Ishikawa (cell line): ENCODE data around the gene TSPAN14.

Experiments used
- CEBPB ChIP-seq: IDR thresholded peaks from 2 replicates; pipeline ENCODE4 v1.6.1; 2012
- CREB1 ChIP-seq: IDR thresholded peaks from 2 replicates; pipeline ENCODE4 v1.6.1; 2012; ENCODE audit warnings: low read depth
- EGR1 ChIP-seq: IDR thresholded peaks from 2 replicates; pipeline ENCODE4 v1.6.1; 2012
- EP300 ChIP-seq: IDR thresholded peaks from 2 replicates; pipeline ENCODE4 v1.6.1; 2012; ENCODE audit warnings: borderline replicate concordance
- FOXM1 ChIP-seq: IDR thresholded peaks from 2 replicates; pipeline ENCODE4 v1.6.1; 2012; ENCODE audit warnings: low read depth, borderline replicate concordance
- MAX ChIP-seq: IDR thresholded peaks from 2 replicates; pipeline ENCODE4 v1.6.1; 2012
- NFIC ChIP-seq: IDR thresholded peaks from 2 replicates; pipeline ENCODE4 v1.6.1; 2012
- RAD21 ChIP-seq: IDR thresholded peaks from 2 replicates; pipeline ENCODE4 v1.6.1; 2012; ENCODE audit warnings: low read depth
- REST ChIP-seq: IDR thresholded peaks from 2 replicates; pipeline ENCODE4 v1.6.1; 2012; ENCODE audit warnings: low read depth, mild to moderate bottlenecking
- TAF1 ChIP-seq: IDR thresholded peaks from 2 replicates; pipeline ENCODE4 v1.6.1; 2012; ENCODE audit warnings: low read depth, mild to moderate bottlenecking
- TCF12 ChIP-seq: IDR thresholded peaks from 2 replicates; pipeline ENCODE4 v1.6.1; 2012; ENCODE audit warnings: low read depth
- TEAD4 ChIP-seq: IDR thresholded peaks from 2 replicates; pipeline ENCODE4 v1.6.1; 2012
- USF1 ChIP-seq: IDR thresholded peaks from 2 replicates; pipeline ENCODE4 v1.6.1; 2012
- YY1 ChIP-seq: IDR thresholded peaks from 2 replicates; pipeline ENCODE4 v1.6.1; 2012; ENCODE audit warnings: low read depth
- ZBTB7A ChIP-seq: IDR thresholded peaks from 2 replicates; pipeline ENCODE4 v1.6.1; 2012; ENCODE audit warnings: low read depth

TSPAN14 gene

GRCh38 chr10:80488539-80489066, 34.5 kb downstream of the TSPAN14 start:
- TF ChIP-seq USF1 (peak; percentile 39), FOXM1 (no peak)

- TF ChIP-seq TCF12 (no peak), TAF1 (no peak), EGR1 (no peak), FOXM1 (no peak), YY1 (no peak), NFIC (no peak), CEBPB (no peak), TEAD4 (no peak), CREB1 (no peak), RAD21 (no peak), ZBTB7A (no peak), USF1 (no peak), MAX (no peak), EP300 (no peak), REST (no peak)
These were observed 35.4 kb downstream of the TSPAN14 start for GRCh38 chr10:80489371-80490112.

GRCh38 chr10:80491251-80492102, 37.4 kb downstream of the TSPAN14 start:
- TF ChIP-seq ZBTB7A (no peak), CEBPB (no peak), CREB1 (no peak), REST (no peak), YY1 (no peak), USF1 (no peak), MAX (no peak)

- TF ChIP-seq YY1, result no peak
- TF ChIP-seq REST, result no peak
- no peak for TF ChIP-seq NFIC
- TF ChIP-seq EGR1, result no peak
- no peak for TF ChIP-seq CREB1
- TF ChIP-seq CEBPB, result no peak
- no peak for TF ChIP-seq USF1
- TF ChIP-seq EP300, result no peak
- no peak for TF ChIP-seq FOXM1
- TF ChIP-seq TAF1, result no peak
These were observed 38.9 kb downstream of the TSPAN14 start for GRCh38 chr10:80492848-80493521.
